ENCODE measurements around the gene INPP5A.

DNA sequence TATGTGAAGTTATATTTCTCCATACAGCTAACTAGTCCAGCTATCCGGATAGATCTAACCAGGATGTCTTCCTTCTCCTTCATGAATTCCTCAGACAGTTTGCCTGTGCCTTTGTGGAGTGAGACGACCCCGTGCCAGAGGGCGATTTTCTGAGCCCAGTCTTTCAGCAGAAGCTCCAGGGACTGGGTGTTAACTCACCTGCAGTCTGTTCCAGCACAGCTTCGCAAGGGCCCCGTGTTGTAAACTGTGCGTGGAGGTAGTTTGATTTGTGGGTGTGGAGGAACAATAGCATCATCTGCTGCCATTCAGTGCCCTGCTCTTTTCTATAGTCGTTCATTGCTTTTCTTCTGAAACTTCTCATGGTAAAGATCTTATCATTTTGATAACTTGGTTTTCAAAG, 103.8 kb downstream of the INPP5A start:
- TF ChIP-seq, protein P1, sequence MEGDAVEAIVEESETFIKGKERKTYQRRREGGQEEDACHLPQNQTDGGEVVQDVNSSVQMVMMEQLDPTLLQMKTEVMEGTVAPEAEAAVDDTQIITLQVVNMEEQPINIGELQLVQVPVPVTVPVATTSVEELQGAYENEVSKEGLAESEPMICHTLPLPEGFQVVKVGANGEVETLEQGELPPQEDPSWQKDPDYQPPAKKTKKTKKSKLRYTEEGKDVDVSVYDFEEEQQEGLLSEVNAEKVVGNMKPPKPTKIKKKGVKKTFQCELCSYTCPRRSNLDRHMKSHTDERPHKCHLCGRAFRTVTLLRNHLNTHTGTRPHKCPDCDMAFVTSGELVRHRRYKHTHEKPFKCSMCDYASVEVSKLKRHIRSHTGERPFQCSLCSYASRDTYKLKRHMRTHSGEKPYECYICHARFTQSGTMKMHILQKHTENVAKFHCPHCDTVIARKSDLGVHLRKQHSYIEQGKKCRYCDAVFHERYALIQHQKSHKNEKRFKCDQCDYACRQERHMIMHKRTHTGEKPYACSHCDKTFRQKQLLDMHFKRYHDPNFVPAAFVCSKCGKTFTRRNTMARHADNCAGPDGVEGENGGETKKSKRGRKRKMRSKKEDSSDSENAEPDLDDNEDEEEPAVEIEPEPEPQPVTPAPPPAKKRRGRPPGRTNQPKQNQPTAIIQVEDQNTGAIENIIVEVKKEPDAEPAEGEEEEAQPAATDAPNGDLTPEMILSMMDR (IDR thresholded peaks at IDR 0.05; ENCODE audit: insufficient read depth, low read length): no peak
- TF ChIP-seq, protein P2, sequence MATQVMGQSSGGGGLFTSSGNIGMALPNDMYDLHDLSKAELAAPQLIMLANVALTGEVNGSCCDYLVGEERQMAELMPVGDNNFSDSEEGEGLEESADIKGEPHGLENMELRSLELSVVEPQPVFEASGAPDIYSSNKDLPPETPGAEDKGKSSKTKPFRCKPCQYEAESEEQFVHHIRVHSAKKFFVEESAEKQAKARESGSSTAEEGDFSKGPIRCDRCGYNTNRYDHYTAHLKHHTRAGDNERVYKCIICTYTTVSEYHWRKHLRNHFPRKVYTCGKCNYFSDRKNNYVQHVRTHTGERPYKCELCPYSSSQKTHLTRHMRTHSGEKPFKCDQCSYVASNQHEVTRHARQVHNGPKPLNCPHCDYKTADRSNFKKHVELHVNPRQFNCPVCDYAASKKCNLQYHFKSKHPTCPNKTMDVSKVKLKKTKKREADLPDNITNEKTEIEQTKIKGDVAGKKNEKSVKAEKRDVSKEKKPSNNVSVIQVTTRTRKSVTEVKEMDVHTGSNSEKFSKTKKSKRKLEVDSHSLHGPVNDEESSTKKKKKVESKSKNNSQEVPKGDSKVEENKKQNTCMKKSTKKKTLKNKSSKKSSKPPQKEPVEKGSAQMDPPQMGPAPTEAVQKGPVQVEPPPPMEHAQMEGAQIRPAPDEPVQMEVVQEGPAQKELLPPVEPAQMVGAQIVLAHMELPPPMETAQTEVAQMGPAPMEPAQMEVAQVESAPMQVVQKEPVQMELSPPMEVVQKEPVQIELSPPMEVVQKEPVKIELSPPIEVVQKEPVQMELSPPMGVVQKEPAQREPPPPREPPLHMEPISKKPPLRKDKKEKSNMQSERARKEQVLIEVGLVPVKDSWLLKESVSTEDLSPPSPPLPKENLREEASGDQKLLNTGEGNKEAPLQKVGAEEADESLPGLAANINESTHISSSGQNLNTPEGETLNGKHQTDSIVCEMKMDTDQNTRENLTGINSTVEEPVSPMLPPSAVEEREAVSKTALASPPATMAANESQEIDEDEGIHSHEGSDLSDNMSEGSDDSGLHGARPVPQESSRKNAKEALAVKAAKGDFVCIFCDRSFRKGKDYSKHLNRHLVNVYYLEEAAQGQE (IDR thresholded peaks at IDR 0.05; ENCODE audit: insufficient replicate concordance, low read depth): no peak
- no peak for TF ChIP-seq POLR2AphosphoS5 (IDR thresholded peaks at IDR 0.05; ENCODE audit: low read depth)
- TF ChIP-seq GABPA (IDR thresholded peaks at IDR 0.05; ENCODE audit: low read depth): no peak
- no peak for TF ChIP-seq SPI1 (IDR thresholded peaks at IDR 0.05; ENCODE audit: borderline replicate concordance, low read depth)
